ENCODE measurements around the gene PLIN3.
"Not testable (repeated sequence)": the region's sequence is repeated elsewhere in the genome, so short reads cannot be mapped to it uniquely, and the experiment has no call there.

Gene PLIN3

GRCh38 chr19:4805140-4805539 lies 62.3 kb downstream of the PLIN3 start:
- DNase-seq: not testable (repeated sequence)

- DNase-seq: peak; percentile 64 to 71
Measured at GRCh38 chr19:4803736-4804695, 63.5 kb downstream of the PLIN3 start.

DNA sequence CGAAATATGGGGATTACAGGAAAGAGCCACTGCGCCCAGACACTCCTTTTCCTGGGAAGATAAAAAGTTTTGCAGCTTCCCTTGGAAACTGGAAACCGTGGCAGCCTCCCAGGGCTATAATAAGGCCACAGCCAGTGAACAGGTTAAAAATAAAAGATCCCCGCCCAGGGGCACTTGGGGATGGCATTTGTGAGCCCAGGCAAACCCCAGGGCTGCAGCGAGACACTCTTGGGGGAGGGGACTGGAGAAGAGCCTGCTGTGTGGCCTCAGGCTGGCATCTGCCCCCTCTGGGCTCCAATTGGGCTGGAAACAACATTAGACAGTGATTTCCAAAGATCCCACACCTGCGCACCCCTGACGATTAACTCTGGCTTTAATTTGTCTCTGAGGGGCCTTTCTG lies 64.8 kb downstream of the PLIN3 start:
- no peak for DNase-seq

DNA sequence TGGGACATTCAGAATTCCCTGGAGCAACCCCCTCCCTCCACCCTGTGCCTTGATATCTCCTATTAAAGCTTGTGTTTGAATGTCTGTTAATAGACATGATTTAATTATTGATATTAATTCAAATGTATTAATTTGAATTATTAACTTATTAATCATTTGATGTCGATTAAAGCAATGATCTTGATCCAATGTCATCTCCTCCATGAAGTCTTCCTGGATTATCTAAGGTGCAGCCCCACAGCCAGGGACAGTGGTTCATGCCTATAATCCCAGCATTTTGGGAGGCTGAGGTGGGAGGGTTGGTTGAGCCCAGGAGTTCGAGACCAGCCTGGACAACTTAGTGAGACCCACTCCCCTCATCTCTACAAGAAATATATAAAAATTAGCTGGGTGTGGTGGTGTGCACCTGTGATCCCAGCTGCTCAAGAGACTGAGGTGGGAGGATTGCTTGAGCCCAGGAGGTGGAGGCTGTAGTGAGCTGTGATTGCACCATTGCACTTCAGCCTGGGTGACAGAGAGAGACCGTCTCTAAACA lies 66.3 kb downstream of the PLIN3 start:
- no peak for DNase-seq

GRCh38 chr19:4800591-4801081 lies 66.8 kb downstream of the PLIN3 start:
- no peak for DNase-seq

DNA sequence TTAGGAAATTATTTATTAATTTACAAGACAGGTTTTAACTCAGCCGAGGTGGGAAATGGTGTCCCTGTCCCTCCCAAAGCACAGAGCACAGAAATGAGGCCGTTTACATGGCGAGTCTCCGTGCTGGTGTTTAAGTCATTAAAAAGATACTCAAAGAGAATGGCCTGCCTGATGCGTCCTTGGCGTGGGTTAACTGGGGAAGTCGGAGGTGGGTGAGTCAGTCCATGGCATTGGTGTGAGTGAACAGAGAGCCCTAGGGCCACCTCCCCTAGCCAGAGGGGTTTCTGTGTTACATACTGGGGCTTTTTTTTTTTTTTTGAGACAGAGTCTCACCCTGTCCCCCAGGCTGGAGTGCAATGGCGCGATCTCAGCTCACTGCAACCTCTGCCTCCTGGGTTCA lies 72.1 kb downstream of the PLIN3 start:
- DNase-seq: no peak

- no peak for DNase-seq
Measured at GRCh38 chr19:4794971-4795370, 72.5 kb downstream of the PLIN3 start.

GRCh38 chr19:4793278-4793677 lies 74.2 kb downstream of the PLIN3 start:
- DNase-seq: not testable (repeated sequence)

DNA sequence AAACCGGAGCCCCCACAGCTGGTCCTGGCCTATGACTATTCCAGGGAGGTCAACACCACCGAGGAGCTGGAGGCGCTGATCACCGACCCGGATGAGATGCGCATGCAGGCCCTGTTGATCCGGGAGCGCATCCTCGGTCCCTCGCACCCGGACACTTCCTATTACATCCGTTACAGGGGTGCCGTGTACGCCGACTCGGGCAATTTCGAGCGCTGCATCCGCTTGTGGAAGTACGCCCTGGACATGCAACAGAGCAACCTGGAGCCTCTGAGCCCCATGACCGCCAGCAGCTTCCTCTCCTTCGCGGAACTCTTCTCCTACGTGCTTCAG lies 74.6 kb downstream of the PLIN3 start:
- DNase-seq: not testable (repeated sequence)

DNA sequence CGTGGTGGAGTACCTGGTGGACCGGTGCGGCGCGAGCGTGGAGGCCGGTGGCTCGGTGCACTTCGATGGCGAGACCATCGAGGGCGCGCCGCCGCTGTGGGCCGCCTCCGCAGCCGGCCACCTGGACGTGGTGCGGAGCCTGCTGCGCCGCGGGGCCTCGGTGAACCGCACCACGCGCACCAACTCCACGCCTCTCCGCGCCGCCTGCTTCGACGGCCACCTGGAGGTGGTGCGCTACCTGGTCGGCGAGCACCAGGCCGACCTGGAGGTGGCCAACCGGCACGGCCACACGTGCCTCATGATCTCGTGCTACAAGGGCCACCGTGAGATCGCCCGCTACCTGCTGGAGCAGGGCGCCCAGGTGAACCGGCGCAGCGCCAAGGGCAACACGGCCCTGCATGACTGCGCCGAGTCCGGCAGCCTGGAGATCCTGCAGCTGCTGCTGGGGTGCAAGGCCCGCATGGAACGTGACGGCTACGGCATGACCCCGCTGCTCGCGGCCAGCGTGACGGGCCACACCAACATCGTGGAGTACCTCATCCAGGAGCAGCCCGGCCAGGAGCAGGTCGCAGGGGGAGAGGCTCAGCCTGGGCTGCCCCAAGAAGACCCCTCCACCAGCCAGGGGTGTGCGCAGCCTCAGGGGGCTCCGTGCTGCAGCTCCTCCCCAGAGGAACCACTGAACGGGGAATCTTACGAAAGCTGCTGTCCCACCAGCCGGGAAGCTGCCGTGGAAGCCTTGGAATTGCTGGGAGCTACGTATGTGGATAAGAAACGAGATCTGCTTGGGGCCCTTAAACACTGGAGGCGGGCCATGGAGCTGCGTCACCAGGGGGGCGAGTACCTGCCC lies 75.2 kb downstream of the PLIN3 start:
- peak in 1 of 2 experiments; percentile 14 for DNase-seq

DNA sequence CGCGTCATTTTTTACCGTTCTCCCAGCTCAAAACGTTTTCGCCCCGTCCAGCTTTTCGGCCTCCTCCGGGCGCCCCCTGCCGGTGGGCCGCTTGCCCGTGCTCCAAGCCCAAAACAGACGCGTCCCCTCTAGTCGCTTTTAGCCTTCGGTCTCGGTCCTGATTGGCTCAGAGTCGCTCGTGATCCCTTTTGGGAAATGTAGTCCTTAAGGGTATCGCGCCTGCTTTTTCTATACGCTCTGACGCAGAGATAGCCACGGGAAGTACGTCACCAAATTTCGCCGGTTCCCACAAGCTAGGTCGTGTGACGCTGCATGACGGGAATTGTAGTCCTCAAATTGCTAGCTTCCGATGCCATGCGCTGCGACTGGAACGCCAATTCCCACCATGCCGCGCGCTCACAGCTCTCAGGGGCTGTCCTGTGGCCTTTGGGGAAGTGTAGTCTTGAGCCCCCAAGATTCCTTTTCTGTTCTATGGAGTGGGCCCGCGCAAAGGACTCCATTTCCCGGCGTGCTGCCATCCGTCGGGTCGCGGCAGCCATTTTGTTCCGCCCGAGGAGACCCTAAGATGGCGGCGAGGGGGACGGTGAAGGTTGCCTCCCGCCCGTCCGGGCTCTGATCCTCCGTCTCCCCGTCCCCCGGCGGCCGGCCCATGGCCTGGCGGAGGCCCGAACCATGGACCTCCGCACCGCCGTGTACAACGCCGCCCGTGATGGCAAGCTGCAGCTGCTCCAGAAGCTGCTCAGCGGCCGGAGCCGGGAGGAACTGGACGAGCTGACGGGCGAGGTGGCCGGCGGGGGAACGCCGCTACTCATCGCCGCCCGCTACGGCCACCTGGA lies 76.1 kb downstream of the PLIN3 start, which contains the start of gene FEM1A:
Gene FEM1A (plus strand): TSS at position 552 of the 836 bp plus-strand sequence. CDS start 121 bp downstream, at position 673.
- DNase-seq: peak; percentile 97 to 98

Measured in activated CD4-positive, alpha-beta T cell treated with anti-CD3 and anti-CD28 coated beads, Interleukin-2, amount 50 U/mL, for 48 hours (primary cell).